Measurements from ENCODE around the gene LAPTM5. TPM values are rescaled to one million over a fixed set of nuclear protein-coding genes. Genes with fewer than 3 reads are reported as not detected.

The LAPTM5 gene, protein sequence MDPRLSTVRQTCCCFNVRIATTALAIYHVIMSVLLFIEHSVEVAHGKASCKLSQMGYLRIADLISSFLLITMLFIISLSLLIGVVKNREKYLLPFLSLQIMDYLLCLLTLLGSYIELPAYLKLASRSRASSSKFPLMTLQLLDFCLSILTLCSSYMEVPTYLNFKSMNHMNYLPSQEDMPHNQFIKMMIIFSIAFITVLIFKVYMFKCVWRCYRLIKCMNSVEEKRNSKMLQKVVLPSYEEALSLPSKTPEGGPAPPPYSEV
- total RNA-seq (100 to 1,000 TPM in 1 of 2 donors, 10 to 100 TPM in 1; 58.7 to 310 TPM), polyA plus RNA-seq (100 to 1,000 TPM; 232 to 653 TPM)
- long read RNA-seq, donor 1, transcript LAPTM5-201 (8 exons, 2,223 nt), result major isoform, 10 of 10 reads
- long read RNA-seq, donor 1, partial matches to known transcripts, result 0 of 10 reads
- long read RNA-seq, donor 1, other reads (novel, unspliced or antisense), result 0 of 10 reads
- long read RNA-seq, donor 2, transcript LAPTM5-201 (8 exons, 2,223 nt), result major isoform, 6 of 6 reads
- long read RNA-seq, donor 2, partial matches to known transcripts, result 0 of 6 reads
- long read RNA-seq, donor 2, other reads (novel, unspliced or antisense), result 0 of 6 reads
- long read RNA-seq, donor 3, transcript LAPTM5-201 (8 exons, 2,223 nt), result major isoform, 5 of 5 reads
- long read RNA-seq, donor 3, partial matches to known transcripts, result 0 of 5 reads
- long read RNA-seq, donor 3, other reads (novel, unspliced or antisense), result 0 of 5 reads
- long read RNA-seq, donor 4, partial matches to known transcripts, result 0 of 4 reads
- long read RNA-seq, donor 4, other reads (novel, unspliced or antisense), result 0 of 4 reads
- long read RNA-seq, donor 5, transcript LAPTM5-201 (8 exons, 2,223 nt), result major isoform, 11 of 11 reads
- long read RNA-seq, donor 5, partial matches to known transcripts, result 0 of 11 reads
- long read RNA-seq, donor 5, other reads (novel, unspliced or antisense), result 0 of 11 reads

DNA sequence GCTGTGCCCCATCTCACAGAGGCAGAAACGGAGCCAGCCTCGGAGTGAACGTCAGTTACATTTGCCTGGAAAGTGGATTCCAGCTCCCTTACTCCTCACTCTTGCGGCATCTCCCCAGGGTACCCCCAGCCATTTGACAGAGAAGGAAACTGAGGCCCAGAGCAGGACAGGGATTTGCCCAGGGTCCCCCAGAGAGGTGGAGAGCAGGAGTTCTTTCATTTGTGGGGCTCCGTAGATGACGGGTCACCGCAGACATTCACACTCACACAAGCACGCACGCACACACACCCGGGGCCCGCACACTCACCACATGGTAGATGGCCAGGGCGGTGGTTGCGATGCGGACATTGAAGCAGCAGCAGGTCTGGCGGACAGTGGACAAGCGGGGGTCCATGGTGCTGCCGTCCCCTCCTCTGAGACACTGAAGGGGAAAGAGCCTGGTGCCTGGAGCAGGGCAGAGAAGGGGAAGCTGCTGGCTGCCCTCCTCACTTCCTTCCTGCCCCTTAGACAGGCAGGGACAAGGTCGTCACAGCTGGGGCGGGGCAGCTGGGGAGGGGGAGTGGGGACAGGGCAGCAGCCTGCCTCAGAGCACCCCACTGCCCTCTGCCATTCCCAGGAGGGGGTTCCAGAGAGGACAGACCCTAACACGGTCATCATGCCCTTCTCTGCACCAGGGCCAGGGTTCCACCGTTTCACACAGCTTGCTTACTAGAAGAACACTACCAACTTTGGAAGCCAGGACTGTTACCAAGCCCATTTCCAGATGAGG, at the start of gene LAPTM5:
Gene LAPTM5 (minus strand): TSS at position 423 of the 769 bp plus-strand sequence. CDS start 29 bp downstream, at position 394.
- ATAC-seq (ENCODE audit: insufficient read depth, low FRiP score) (peak; percentile 60), DNase-seq (peak in 1 of 3 donors; percentile 28)
- Histone ChIP-seq H3K4me3 (peak within 1 kb of the TSS; percentile 39), H3K9me3 (ENCODE audit: control insufficient read depth in 4 of 4, insufficient read depth in 3 of 4, low read length in 3 of 4) (peaks cover 0 to 2% (median 0%) of the 10 kb centered on the region in 4 donors), H3K4me1 (ENCODE audit: control insufficient read depth in 5 of 5, insufficient read depth in 5 of 5, low read length in 5 of 5) (peaks cover 0 to 7% (median 0%) of the 10 kb centered on the region in 5 donors), H3K9ac (ENCODE audit: insufficient read depth in 1 of 2, low read length in 2 of 2) (peak within 1 kb of the TSS in 1 of 2 donors; percentile 30), H3K36me3 (ENCODE audit: control insufficient read depth in 4 of 4, insufficient read depth in 4 of 4, low read length in 4 of 4) (no peaks in the 10 kb centered on the region), H3K27ac (ENCODE audit: low read depth in 1 of 2, low read length in 1 of 2) (peak within 1 kb of the TSS; percentile 14 to 84), H3K27me3 (ENCODE audit: control insufficient read depth in 3 of 3, insufficient read depth in 3 of 3, low read length in 2 of 3) (no peaks in the 10 kb centered on the region)
- TF ChIP-seq CTCF (IDR thresholded peaks at IDR 0.05; ENCODE audit: control extremely low read depth, extremely low read depth), result no peak
- WGBS, 2 donors, result 15 to 38% methylated on average over 21 of the region's 21 CpGs

- no peaks in the 10 kb centered on the region for H3K36me3 ChIP-seq (ENCODE audit: control insufficient read depth in 4 of 4, insufficient read depth in 4 of 4, low read length in 4 of 4)
- no peak for TF ChIP-seq CTCF (IDR thresholded peaks at IDR 0.05; ENCODE audit: control extremely low read depth, extremely low read depth)
- ATAC-seq (ENCODE audit: insufficient read depth, low FRiP score) (no peak), DNase-seq (no peak)
- WGBS, 2 donors, result 69 to 71% methylated on average over 22 to 24 of the region's 24 CpGs
- no peaks in the 10 kb centered on the region for H3K9me3 ChIP-seq (ENCODE audit: control insufficient read depth in 4 of 4, insufficient read depth in 3 of 4, low read length in 3 of 4)
- peaks cover 0 to 32% (median 7%) of the 10 kb centered on the region in 5 donors for H3K4me1 ChIP-seq (ENCODE audit: control insufficient read depth in 5 of 5, insufficient read depth in 5 of 5, low read length in 5 of 5)
- H3K27ac ChIP-seq (ENCODE audit: low read depth in 1 of 2, low read length in 1 of 2), result no peak overlapping the region
- no peak overlapping the region for H3K4me3 ChIP-seq
- peaks cover 0 to 6% (median 5%) of the 10 kb centered on the region in 3 donors for H3K27me3 ChIP-seq (ENCODE audit: control insufficient read depth in 3 of 3, insufficient read depth in 3 of 3, low read length in 2 of 3)
- H3K9ac ChIP-seq (ENCODE audit: insufficient read depth in 1 of 2, low read length in 2 of 2), result no peak overlapping the region
These were observed 49.1 kb upstream of the LAPTM5 start for GRCh38 chr1:30806381-30807317.

Data from lung (tissue), 16 donors.